A673 (cell line): ENCODE data around the gene S100B. TPM values are rescaled to one million over a fixed set of nuclear protein-coding genes. Genes with fewer than 3 reads are reported as not detected.

Experiments used
- BruUV-seq: library from RNA; stranded (reverse); fragments of 400-500 nt; replicated peaks from 2 replicates; lab custom pipeline; 2021; lab: Mats Ljungman, UMichigan
- CTCF ChIA-PET: fragments of 300-600 bp; sonication (Branson Sonifier 250); formaldehyde crosslinking; loops from one replicate; lab custom pipeline; 2022; ENCODE audit warnings: antibody characterized with exemption; lab: Charles Lee
- POLR2A ChIA-PET: fragments of 300-600 bp; sonication (Branson Sonifier 250); formaldehyde crosslinking; loops from one replicate; lab custom pipeline; 2022; ENCODE audit warnings: antibody characterized with exemption; ENCODE audit not compliant: low non-redundant PET; lab: Charles Lee
- DNase-seq: peaks from one replicate; pipeline ENCODE4 v3.0.0-alpha.2; 2015; ENCODE audit warnings: low spot score
- H3K27ac ChIP-seq: fragments of 200-600 bp; sonication (generic); 2 replicates; pipeline ENCODE4 v1.5.1; 2016; ENCODE audit warnings: mixed run types, low read depth, mild to moderate bottlenecking, mixed read lengths, antibody characterized with exemption, low read length; ENCODE audit not compliant: poor library complexity, severe bottlenecking
- H3K27me3 ChIP-seq: fragments of 200-600 bp; sonication (generic); replicated peaks from 2 replicates; pipeline ENCODE4 v1.6.1; 2017; ENCODE audit warnings: mixed run types, low read depth, mild to moderate bottlenecking, mixed read lengths, antibody characterized with exemption, low read length; ENCODE audit not compliant: insufficient read depth, poor library complexity
- H3K36me3 ChIP-seq: fragments of 200-600 bp; sonication (generic); 2 replicates; pipeline ENCODE4 v1.6.1; 2016; ENCODE audit warnings: mixed run types, mild to moderate bottlenecking, mixed read lengths, antibody characterized with exemption, low read length; ENCODE audit not compliant: insufficient read depth, poor library complexity, severe bottlenecking
- H3K4me1 ChIP-seq: fragments of 200-600 bp; sonication (generic); 2 replicates; pipeline ENCODE4 v1.6.1; 2017; ENCODE audit warnings: mixed run types, mild to moderate bottlenecking, mixed read lengths, antibody characterized with exemption, low read length; ENCODE audit not compliant: insufficient read depth, poor library complexity, severe bottlenecking
- H3K4me3 ChIP-seq: fragments of 200-600 bp; sonication (generic); 2 replicates; pipeline ENCODE4 v1.5.1; 2016; ENCODE audit warnings: low read depth, mixed run types, mild to moderate bottlenecking, mixed read lengths, low read length; ENCODE audit not compliant: poor library complexity, severe bottlenecking
- H3K9me3 ChIP-seq: fragments of 200-600 bp; sonication (generic); 2 replicates; pipeline ENCODE4 v1.6.1; 2016; ENCODE audit warnings: mixed run types, low read depth, mild to moderate bottlenecking, mixed read lengths, antibody characterized with exemption, low read length; ENCODE audit not compliant: poor library complexity, severe bottlenecking
- CTCF ChIP-seq: fragments of 300-800, 200-600 bp; sonication (generic); conservative IDR thresholded peaks from 2 replicates; pipeline ENCODE4 v1.5.1; 2017; ENCODE audit warnings: low read depth, mild to moderate bottlenecking, antibody characterized with exemption, low read length, moderate library complexity, mixed read lengths
- EZH2 ChIP-seq: fragments of 200-600 bp; sonication (generic); IDR thresholded peaks from 2 replicates; pipeline ENCODE4 v1.6.1; 2017; ENCODE audit warnings: borderline replicate concordance, low read depth, mild to moderate bottlenecking, mixed read lengths, antibody characterized with exemption, low read length; ENCODE audit not compliant: poor library complexity, severe bottlenecking
- intact Hi-C: fragments of 100-400 bp; cut with micrococcal nuclease; formaldehyde crosslinking; loops from one replicate; pipeline ENCODE4 v1.10.0; 2022; ENCODE audit not compliant: unreplicated experiment
- total RNA-seq: library from RNA; stranded (reverse); gene quantifications from 2 replicates; pipeline ENCODE4 v1.2.3, GENCODE V29; 2021

S100B gene
- total RNA-seq, 1 experiment from 2014 or later, result not detected

GRCh38 chr21:46560568-46561444 is 44.1 kb downstream of the S100B start:
- H3K27me3 ChIP-seq, result no peaks in the 10 kb centered on the region
- CTCF ChIA-PET, result no interaction called here

GRCh38 chr21:46559291-46559983 is 45.4 kb downstream of the S100B start:
- intact Hi-C loops, result no loop called here
- no peaks in the 10 kb centered on the region for H3K4me1 ChIP-seq
- BruUV-seq, result no TSS peak
- ChIA-PET CTCF (no interaction called here), POLR2A (no interaction called here)
- TF ChIP-seq EZH2, result no peak
- no peak for TF ChIP-seq CTCF
- H3K36me3 ChIP-seq, result peaks cover 13% of the 10 kb centered on the region
- H3K9me3 ChIP-seq, result no peaks in the 10 kb centered on the region
- H3K4me3 ChIP-seq, result no peak overlapping the region
- DNase-seq, result no peak
- H3K27ac ChIP-seq, result no peak overlapping the region
- H3K27me3 ChIP-seq, result no peaks in the 10 kb centered on the region

More at GRCh38 chr21:46560568-46561444, 44.1 kb downstream of the S100B start:
- Histone ChIP-seq H3K4me1 (no peaks in the 10 kb centered on the region), H3K36me3 (peaks cover 13% of the 10 kb centered on the region), H3K27ac (no peak overlapping the region), H3K4me3 (no peak overlapping the region), H3K9me3 (no peaks in the 10 kb centered on the region)
- TF ChIP-seq CTCF (no peak), EZH2 (no peak)
- DNase-seq, result no peak
- POLR2A ChIA-PET, result no interaction called here
- intact Hi-C loops, result no loop called here
- BruUV-seq, result no TSS peak

- Histone ChIP-seq H3K9me3 (no peaks in the 10 kb centered on the region), H3K27ac (no peak overlapping the region), H3K4me1 (no peaks in the 10 kb centered on the region), H3K4me3 (no peak overlapping the region), H3K36me3 (peaks cover 4% of the 10 kb centered on the region), H3K27me3 (no peaks in the 10 kb centered on the region)
- intact Hi-C loops, result no loop called here
- BruUV-seq, result no TSS peak
- DNase-seq, result no peak
- no peak for TF ChIP-seq CTCF
- no peak for TF ChIP-seq EZH2
- ChIA-PET CTCF (no interaction called here), POLR2A (no interaction called here)
Observed at GRCh38 chr21:46557919-46558392, 46.9 kb downstream of the S100B start.
